ENCODE results near the gene GOLGA6C.
"Not testable (repeated sequence)": the region's sequence is repeated elsewhere in the genome, so short reads cannot be mapped to it uniquely, and the experiment has no call there.

The GOLGA6C gene

DNA sequence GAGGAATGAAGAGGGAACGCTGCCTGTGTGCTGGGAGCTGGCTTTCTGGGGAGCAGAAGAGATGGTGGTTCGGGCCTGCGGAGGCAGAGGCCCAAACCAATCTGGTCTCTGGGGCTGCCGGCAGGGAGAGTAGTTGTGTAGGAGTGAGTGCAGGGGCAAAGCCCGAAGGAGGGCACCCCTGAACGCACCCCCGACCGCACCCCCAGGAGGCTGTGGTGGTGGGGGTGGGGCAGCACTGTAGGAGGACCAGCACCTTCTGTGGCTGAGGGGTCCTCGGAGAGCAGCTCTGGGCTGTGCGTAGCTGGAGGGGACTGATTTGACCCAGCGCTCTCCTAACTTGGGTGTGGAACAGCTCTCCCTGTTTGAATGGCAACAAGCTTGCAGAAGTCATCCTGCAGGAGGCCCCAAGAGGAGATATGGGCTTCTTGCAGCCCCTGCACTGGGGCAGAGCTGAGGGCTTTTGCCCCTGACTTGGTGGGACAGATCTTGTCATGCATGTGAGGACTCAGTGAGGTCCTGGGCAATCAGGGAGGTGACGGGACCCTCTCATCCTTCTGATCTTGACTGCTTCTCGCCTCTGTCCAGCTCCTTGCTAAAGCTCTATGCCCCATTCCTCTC is 30.4 kb upstream of the GOLGA6C start:
- no peak for DNase-seq

DNA sequence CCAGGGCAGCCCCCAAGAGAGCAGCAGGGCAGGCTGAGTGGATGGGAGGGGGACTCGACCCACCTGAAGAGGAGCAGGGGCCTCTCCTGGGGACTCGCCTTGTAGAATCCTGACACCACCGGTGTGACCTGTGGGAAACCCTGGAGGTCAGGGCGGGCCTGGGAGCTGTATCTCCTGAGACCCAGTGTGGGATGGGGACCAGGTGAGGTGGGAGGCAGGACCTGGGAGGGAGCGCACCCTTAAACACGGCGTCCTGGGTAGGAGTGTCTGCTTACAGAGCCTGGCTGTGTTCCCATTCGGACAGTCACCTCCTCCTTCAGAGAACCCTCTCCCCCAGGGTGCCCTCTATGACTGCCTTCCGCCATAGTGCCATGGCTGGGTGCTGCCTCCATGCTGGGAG is 29.3 kb upstream of the GOLGA6C start:
- DNase-seq: no peak

DNA sequence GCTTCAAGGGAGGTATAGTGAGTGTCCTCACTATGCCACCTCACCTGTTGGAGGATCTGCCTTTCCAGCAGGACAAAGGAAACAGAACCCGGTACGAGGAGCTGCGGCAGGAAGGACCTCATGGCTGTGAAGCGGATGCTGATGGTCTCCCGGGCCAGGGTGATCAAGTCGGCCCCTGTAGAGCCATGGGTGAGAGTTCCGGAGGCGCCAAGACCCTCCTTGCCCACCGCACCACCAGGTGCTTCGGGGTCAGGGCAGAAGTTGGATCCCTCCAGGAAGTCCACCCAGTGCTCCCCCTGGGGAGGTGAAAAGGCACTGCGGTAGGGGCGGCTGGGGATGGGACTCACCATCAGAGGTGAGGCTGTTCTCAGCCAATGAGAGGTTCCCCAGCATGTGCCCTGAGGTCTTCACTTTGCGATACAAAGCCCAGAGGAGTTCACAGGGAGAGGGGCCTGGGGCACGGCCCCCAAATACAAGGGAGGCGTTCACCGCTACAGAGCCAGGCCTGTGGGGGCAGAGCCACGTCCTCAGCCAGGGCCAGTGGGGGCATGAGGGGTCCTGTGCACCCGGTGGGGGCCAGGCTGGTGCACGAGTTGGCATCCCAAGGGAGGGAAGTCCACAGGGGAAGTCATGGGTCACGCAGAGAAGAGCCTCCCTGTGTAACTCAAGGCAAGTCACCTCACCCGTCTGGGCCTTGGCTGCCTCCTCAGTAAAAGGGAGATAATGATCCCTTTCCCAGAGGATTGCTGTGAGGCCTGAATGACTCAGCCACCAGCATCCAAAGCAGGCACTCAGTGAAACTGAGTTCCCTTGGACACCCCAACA is 28.7 kb upstream of the GOLGA6C start:
- no peak for DNase-seq

DNA sequence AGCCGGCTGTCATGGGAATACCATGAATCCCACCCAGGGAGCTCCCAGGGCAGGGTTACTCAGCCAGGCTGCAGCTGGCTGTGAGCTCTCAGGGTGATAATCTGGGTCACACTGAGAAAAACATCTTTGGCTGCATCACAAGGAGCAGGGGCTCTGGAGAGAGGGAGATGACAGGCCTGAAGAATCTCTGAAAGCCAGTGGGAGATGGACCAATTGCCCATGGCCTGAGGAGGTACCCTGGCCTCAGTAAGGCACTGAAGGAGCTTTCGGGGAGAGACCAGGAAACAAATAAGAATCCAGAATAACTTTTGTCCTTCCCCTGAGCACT is 28.2 kb upstream of the GOLGA6C start:
- no peak for DNase-seq

DNA sequence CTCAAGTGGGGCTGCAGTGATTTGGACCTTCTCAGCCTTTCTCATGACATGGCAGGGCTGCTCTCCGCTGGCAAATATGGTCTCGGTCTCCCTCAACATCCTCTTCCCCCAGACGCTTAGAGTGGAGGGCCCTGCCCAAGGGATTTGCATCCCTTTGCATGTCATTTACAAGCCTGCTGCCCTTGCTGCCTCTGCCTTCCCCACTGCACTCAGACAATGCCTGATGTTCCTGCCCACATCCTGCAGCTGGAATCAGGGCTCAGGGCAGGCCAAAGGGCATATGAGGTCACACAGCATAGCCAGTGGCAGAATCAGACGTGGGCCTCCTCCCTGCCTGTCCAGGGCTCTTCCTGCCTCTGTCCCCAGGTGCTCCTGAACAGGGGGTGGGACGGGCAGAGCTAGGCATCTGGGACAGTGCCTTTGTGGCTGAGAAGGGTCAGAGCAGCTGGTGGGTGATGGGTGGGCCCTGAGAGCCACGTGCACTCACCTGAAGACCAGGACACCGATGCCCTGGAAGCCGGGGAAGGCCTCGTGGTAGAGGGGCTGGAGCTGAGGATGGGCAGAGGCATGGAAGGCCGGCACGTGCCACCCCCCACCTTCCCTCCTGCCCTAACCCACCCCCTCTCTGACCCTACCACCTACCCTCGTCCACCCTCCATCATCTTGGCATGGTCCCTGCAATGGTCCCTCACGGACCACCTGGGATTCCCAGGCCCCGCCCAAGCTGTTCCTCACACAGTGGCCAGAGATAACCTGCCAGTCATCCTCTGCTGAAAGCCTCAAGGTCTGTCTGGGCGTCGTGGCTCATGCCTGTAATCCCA is 27.4 kb upstream of the GOLGA6C start:
- no peak for DNase-seq

DNA sequence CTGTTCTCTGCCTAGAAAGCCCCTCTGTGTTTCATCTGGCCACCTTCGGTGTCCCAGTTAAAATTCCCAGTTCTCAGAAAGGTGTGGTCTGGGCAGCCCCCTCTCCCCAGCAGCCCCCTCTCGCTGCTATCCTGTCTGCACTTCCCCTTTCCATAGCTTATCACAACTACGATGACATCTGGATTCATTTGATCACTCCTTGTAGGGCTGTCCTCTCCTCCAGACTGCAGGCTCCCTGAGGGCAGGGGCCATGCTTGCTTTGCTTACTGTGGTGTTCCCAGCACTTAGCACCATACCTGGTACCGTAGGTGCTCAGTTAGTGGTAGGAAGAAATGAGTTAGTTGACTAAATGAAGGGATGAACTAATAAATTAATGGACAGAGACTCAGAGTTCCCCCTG is 26.3 kb upstream of the GOLGA6C start:
- no peak for DNase-seq

DNA sequence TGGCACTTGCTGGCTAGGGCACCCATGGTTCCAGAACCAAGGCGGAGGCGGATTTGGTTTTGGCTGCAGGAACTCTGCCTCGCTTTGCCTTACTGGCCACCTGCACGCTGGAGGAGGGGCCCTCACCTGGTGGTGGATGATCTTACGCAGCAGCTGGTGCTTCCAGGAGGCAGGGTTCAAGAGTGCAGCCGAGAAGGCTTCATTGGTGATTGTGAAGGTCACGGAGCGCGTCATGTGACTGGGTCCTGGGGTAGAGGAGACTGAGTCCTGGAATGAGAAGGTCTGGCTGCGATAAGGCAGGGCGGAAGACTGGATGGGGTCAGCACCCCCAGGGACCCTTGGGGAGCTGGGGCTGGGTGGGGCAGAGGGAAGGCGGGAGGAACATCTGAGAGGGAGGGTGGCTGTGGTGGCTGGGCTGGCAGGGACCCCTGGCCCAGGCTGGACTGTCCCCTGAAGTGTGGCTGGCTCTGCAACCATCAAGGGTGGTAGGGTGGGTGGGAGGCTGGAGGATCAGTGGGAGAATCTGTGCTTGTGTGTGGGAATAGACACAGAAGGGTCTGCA is 25.8 kb upstream of the GOLGA6C start:
- no peak for DNase-seq

DNA sequence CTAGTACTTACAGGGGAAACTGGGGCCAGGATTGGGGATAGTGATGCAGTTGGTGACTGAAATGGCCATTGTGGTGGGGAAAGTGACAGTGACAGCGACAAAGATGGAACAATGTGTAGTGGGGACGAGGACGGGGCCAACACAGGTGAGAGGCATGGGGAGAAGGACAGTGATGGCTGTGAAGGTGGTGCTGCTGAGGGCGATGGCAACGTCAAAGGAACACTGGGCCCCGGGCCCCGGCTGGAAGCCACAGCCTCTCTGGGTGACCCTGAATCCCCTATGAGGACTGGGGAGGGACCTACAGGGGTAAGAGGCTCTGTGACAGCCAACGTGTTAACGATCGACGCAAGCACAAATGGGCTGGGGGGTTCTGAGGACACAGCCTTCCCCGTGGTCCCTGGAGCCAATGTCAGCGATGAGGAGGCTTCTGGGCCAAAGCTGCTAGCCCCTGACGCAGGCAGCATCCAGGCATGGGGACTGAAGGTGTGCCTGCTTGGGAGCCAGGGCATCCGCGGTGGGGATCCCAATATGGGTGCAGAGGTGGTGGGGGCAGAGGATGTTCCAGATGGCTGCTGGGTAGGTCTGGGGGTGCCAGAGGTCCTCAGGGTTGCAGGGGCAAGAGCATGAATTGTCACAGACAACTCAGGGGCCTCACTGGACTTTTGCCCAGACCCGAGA is 25.2 kb upstream of the GOLGA6C start:
- DNase-seq: no peak

DNA sequence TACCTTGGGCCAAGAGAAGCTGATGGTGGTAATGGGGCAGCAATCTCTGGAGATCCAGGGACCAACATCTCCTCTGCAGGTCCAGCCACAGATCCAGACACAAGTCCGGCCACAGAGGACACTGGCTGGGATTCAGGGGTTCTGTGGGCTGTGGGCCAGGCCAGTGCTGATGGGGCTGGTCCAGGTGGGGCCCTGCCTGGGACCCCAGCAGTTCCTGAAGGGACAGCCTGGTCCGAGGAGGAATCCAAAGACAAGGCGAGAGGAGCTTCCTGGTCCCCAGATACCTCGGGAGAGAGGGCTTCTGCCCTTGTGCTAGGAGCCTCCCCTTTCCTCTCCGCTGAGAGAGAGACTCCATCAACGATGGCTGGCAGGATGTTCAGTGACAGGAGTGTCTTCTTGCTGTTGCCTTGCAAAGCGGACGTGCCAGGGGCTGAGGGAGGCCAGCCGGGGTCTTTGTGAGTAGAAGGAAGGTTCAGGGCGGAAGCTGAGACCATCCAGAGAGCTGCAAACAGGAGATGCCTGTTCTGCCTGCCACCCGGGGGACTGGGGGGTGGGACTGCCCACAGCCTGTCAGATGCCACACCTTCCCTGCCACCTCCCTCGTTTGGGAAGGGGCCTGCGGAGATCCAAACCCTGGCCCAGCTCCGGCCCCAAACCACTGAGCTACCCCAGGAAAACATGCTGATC is 24.5 kb upstream of the GOLGA6C start:
- no peak for DNase-seq

DNA sequence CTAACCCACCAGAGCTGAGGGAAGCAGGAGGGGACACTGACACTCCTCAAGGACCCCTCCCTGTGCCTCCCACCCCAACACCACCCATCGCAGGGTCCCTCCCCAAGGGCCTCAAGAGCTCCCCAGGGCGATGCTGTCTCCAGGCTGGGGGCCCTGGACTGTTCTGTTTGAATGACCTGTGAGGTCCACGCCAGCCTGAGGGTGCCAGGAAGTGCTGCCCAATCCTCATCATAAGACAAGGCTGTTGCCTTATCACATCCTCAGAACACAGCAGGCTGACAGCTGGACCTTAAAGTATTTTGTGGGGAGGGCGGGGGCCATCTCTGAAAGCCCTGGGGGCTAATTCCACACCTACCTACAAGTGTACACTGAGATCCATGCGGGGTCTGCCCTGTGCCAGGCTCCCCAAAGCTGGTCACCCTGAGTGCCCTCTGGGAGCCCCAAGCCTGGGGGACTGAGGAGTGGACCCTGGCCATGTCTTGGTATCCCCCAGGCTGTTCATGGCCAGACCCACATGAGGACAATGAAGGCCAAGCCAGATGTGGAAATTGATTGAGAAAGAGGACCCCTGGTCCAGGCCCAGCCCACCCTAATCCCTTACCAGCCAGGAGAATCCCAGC is 23.8 kb upstream of the GOLGA6C start:
- no peak for DNase-seq

DNA sequence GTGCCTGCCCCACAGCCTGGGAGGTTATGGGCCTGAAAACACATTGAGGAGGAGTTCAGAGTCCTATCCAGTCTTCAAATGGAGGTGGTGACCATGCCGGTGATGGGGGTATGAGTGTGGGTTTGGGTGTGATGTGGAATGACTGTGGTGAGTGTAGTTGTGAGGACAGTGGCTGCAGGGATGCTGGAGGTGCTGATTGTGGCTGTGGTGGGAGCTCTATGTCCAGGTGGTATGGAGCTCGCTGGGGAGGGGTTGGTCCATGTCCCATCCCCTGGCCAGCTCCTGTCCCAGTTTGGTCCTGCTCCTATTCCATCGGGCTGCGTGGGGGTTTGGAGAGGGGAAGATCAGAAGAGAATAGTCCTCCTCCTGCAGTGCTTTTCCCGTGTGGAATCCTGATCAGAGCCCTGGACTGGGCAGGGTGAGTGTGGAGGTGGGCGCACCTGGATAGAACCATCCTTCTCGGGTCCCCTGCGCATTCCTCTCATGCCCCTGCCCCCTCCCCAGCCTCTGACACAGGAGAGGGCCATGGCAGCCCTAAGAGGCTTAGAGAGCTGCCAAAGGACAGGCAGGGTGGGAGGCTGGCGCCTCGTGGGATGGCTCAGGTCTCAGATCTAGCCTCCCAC is 23.0 kb upstream of the GOLGA6C start:
- no peak for DNase-seq

DNA sequence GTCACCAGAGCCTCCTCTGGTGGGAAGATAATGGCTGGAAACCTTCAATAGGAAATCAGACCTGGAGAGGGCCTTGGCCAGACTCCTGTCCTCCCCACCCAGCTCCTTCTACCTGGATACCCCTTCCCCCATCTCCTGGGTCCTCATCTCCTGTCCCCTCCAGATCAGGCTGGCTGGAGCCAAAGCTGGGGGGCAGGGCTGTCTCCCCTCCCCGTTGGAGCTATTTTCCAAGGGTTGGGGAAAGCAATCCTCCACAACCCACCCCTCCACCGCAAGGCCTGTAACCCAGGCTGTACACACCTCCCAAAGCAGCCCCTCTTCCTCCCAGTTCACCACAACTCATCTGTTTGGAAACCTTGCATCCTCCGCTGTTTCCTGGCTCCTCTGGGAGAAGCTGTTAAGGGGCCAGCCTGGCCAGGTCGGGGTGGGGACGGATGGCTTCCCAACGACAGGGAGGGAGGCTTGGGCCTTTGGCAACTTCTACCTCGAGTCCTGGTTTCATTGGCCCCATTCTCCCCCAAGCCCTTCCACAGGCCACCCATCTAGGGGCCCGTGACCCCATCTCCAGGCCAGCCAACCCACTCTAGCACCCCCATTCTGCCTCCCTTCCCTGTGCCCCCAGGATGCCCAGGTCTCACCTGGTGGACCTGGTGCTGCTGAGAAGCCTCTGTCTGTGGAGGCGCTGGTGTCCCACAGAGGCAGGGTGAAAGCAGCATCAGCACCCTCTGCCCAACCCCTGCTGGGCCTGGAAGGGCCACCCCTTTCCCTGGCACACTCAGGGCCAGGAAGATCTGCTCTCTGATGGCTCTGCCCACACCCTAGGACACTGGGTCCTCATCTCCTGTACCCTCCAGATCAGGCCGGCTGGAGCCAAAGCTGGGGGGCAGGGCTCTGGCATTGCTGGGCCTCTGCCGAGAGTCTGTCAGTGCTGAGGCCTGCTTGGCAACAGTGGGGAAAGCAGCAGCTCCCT is 22.1 kb upstream of the GOLGA6C start:
- no peak for DNase-seq

DNA sequence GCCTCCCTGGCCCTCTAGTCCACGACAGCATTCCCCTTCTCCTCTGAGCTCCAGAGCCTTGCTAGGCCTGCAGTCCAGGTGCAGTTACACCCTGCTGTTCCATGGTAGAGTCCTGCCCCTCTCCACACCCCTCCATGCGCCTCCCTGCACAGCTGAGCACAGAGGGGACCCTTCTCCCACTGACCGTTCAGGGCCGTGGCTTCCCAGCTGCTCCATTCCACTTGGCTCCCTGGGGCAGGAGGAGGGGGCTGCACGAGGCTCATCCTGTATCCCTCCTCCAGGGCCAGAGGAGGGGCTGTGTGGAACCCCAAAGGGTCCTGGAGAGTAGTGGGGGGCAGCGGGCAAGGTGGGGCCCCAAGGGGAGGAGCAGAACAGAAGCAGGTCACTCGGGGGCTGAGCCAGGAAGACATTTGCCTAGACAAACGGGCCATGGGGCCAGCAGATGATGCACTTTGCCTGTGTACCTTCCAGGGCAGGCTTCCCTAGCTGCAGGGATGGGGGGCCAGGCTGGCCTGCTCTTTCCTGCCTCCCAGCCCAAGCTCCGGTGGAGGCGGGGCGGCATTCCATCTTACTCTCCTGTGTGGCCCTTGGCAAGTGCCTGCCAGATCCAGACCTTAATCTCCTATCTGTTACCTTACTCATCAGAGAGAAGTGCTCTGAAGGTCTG is 20.7 kb upstream of the GOLGA6C start:
- no peak for DNase-seq

DNA sequence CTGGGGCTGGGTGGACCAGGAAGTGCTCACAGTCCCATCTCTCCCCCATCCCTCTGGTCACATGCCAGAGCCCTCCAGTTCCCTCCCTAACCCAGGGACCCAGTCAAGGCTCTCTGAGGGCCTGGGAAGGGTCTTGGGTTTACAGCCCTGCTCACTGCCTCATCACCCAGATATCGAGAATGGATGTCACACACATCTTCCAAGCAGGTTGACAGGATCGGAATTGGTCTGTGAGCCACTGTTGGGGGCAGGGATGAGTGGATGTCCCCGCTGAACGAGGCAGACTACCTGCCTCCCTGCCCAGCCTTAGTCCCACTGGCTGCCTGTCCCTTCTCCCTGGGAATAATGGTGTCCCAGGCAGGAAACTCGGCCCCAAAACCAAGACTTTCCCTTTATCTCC is 20.0 kb upstream of the GOLGA6C start:
- no peak for DNase-seq

DNA sequence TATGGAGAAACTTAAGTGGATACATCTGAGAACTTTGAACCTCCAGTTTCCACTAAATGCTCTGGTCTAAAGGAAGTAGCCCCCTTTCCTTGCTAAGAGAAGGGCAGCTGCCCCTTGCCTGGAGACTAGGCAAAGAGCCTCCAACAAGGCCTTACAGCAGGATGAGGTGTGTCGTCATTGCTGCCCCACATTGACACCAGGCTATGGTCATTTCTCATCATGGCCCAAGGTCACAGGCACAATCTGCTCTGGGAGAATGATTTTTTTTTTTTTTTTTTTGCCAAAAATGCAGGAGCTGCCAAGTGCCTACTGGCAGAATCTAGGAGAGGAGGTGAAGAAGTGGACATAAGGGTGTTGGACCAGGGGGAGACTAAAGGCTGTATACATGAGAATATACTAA is 12.4 kb upstream of the GOLGA6C start:
- DNase-seq: not testable (repeated sequence)

DNA sequence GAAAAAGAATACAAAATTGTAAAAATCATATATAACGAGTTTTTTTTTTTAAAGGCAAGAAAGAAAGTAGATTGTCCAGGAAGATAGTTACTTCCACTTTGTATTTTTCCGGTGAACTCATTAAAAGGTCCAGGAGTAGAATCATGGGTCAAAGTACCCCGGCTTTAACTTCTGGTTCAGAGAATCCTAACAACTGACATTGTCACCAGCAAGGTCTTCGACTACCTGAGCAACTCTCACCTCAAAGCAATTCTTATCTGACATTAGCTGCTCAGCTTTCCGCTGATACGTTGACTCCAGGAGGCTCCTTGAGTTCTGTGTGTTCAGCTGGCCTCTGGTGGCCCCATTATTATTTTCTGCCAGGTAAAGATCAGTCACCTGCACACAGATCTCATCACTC is 9.1 kb upstream of the GOLGA6C start:
- not testable (repeated sequence) for DNase-seq

DNA sequence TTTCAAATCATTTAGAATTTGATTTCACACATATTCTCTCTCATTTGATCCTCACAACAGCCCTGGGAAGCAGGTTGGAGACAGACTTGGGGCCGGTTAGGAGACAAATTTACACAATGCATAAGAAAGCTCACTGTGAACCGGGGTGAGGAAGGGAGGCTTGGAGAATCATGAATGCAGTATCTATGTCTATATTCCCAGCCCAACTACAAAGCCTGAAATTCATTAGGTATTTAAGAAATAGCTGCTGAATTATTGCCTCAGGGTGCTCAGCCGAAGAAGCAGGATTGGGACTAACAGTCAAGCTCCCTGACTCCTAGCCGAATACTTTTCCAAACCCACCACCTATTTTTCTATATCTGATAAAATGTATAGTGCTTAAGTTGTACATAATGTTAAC is 8.4 kb upstream of the GOLGA6C start:
- no peak for DNase-seq

DNA sequence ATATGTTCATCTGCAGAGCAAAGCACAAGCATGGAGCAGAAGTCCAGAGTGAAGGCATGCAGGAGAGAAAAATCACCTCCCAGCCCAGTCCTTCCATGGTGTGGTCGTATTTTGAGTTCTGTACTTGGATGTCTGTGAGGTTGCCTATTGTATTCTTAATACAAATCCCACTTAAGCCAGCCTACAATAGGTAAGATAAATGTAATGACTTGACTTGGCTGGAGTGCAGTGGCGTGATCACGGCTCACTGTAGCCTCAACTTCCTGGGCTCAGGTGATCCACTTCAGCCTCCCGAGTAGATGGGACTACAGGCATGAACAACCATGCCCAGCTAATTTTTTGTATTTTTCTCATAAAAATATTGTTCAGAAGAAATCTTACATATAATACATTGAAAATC is 6.8 kb upstream of the GOLGA6C start:
- DNase-seq: not testable (repeated sequence)

DNA sequence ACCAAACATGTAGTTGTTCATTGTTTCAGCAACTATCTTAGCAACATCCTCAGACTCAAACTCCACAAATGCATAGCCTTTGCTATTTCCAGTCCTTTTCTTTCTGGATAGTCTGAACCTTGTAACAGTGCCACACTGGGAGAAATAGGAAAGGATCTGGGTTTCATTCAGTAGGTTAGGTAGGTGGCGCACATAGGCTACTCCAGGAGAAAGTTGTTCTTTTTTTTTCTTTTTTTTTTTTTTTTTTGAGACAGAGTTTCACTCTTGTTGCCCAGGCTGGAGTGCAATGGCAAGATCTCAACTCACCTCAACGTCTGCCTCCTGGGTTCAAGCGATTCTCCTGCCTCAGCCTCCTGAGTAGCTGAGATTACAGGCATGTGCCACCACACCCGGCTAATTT is 5.8 kb upstream of the GOLGA6C start:
- DNase-seq: not testable (repeated sequence)

Measured in stimulated activated CD4-positive, alpha-beta T cell treated with anti-CD3 and anti-CD28 coated beads, Interleukin-4, amount 100 ng/mL, for 1 hour (primary cell).